ENCODE data around the gene ZSWIM8.
"Not testable (repeated sequence)": the region's sequence is repeated elsewhere in the genome, so short reads cannot be mapped to it uniquely, and the experiment has no call there.

Gene ZSWIM8

DNA sequence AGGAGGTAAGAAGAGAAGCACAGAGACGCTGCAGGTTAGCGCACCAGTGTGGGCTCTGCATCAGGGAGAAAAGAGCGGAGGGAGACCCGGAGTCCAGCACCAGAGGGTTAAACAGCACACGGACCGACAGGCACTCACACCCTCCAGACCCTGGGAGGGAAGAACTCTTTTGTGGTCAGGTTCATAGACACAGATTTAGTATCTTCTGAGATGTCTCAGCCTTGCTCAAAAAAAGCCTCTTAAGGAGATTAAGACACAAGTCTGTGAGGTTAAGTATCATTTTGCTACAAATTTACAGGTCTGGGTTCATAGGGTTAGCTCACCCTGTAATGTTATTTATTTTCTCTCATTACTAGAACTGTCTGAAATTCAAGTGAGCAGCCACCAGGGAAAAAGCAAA is 42.8 kb downstream of the ZSWIM8 start:
- Histone ChIP-seq H3K4me3 (ENCODE audit: control insufficient read depth in 1 of 7, extremely low read depth in 1 of 7, insufficient read depth in 4 of 7, low read depth in 2 of 7, low read length in 6 of 7) (no peak overlapping the region), H3K27me3 (replicated peaks in 2 of 5; ENCODE audit: control insufficient read depth in 4 of 5, insufficient read depth in 5 of 5, low read length in 4 of 5) (no peaks in the 10 kb centered on the region), H3K27ac (ENCODE audit: insufficient read depth in 1 of 2, low read depth in 1 of 2, low read length in 2 of 2, poor library complexity in 1 of 2, severe bottlenecking in 2 of 2) (no peak overlapping the region), H3K9me3 (ENCODE audit: control extremely low read depth in 1 of 5, control insufficient read depth in 4 of 5, insufficient read depth in 2 of 5, low read depth in 1 of 5, low read length in 4 of 5) (no peaks in the 10 kb centered on the region), H3K4me1 (ENCODE audit: control extremely low read depth in 1 of 4, control insufficient read depth in 4 of 4, insufficient read depth in 4 of 4, low read length in 3 of 4) (no peaks in the 10 kb centered on the region), H3K36me3 (ENCODE audit: control insufficient read depth in 4 of 4, insufficient read depth in 4 of 4, low read length in 3 of 4) (peaks cover 21 to 69% (median 54%) of the 10 kb centered on the region in 4 experiments)
- CTCF ChIA-PET: interaction anchor here (0.7 to 1.0 kb wide), 3 partner anchors 10 to 51 kb away, joined by 3 read pairs; no protein-coding TSS in a partner anchor
- POLR2A ChIA-PET: no interaction called here
- 98% methylated on average over 6 of the region's 6 CpGs for WGBS (ENCODE audit: insufficient coverage)
- no peak for DNase-seq

DNA sequence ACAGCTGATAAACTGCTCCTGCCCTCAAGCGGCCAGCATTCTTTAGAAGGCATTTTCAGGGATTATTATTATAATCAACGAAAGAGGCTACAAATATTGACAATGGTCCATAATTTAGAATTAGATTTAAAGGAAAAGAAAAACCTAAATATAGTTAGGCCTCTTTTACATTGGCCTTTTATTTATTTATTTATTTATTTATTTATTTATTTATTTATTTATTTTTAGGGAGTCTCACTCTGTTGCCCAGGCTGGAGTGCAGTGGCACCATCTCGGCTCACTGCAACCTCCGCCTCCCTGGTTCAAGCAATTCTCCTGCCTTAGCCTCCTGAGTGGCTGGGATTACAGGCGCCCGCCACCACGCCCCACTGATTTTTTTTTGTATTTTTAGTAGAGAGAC is 43.7 kb downstream of the ZSWIM8 start:
- POLR2A ChIA-PET; H3K9me3 ChIP-seq (ENCODE audit: control extremely low read depth in 1 of 5, control insufficient read depth in 4 of 5, insufficient read depth in 2 of 5, low read depth in 1 of 5, low read length in 4 of 5); DNase-seq; H3K4me3 ChIP-seq (ENCODE audit: control insufficient read depth in 1 of 7, extremely low read depth in 1 of 7, insufficient read depth in 4 of 7, low read depth in 2 of 7, low read length in 6 of 7); H3K27ac ChIP-seq (ENCODE audit: insufficient read depth in 1 of 2, low read depth in 1 of 2, low read length in 2 of 2, poor library complexity in 1 of 2, severe bottlenecking in 2 of 2); H3K4me1 ChIP-seq (ENCODE audit: control extremely low read depth in 1 of 4, control insufficient read depth in 4 of 4, insufficient read depth in 4 of 4, low read length in 3 of 4); H3K27me3 ChIP-seq (replicated peaks in 2 of 5; ENCODE audit: control insufficient read depth in 4 of 5, insufficient read depth in 5 of 5, low read length in 4 of 5): not testable (repeated sequence)
- peaks cover 17 to 65% (median 46%) of the 10 kb centered on the region in 4 experiments for H3K36me3 ChIP-seq (ENCODE audit: control insufficient read depth in 4 of 4, insufficient read depth in 4 of 4, low read length in 3 of 4)
- 81% methylated on average over 4 of the region's 7 CpGs for WGBS (ENCODE audit: insufficient coverage)
- CTCF ChIA-PET: interaction anchor here (0.7 kb wide), 1 partner anchor 50 kb away, joined by 3 read pairs; no protein-coding TSS in a partner anchor

DNA sequence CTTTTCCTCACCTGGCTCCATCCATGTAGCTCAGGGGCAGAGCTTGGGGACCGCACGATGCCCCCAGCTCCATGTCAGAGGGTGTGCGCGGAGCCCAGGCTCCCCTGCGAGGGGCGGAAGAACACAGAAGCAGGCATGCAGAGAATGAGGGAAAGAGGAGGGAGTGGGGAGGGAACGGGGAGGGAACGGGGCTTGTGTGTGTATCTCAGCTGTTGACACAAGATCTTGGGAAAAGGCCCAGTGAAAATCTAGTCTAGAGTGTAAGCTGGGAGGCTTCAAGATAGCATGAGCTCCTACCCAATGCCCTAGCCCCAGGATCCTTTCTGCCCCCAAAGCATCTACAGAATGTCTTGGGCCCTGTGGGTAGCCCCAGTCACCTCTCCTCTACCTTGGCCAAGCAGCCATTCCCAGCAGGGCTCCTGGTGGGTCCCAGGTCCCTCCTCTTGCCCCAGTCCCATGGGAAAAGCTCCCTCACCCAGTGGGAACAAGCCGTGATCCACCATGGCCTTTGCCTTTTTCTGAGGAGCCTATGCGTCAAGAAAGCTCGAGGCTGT is 51.1 kb downstream of the ZSWIM8 start:
- no peak overlapping the region for H3K4me3 ChIP-seq (ENCODE audit: control insufficient read depth in 1 of 7, extremely low read depth in 1 of 7, insufficient read depth in 4 of 7, low read depth in 2 of 7, low read length in 6 of 7)
- ChIA-PET CTCF (interaction anchor here (1.7 to 18.8 kb wide), 3 partner anchors 11 to 104 kb away, joined by 6 to 452 read pairs (median 28); partner anchors contain the start of gene CAMK2G), POLR2A (no interaction called here)
- DNase-seq: no peak
- no peaks in the 10 kb centered on the region for H3K4me1 ChIP-seq (ENCODE audit: control extremely low read depth in 1 of 4, control insufficient read depth in 4 of 4, insufficient read depth in 4 of 4, low read length in 3 of 4)
- WGBS (ENCODE audit: insufficient coverage): 99% methylated on average over 11 of the region's 11 CpGs
- no peak overlapping the region for H3K27ac ChIP-seq (ENCODE audit: insufficient read depth in 1 of 2, low read depth in 1 of 2, low read length in 2 of 2, poor library complexity in 1 of 2, severe bottlenecking in 2 of 2)
- H3K27me3 ChIP-seq (replicated peaks in 2 of 5; ENCODE audit: control insufficient read depth in 4 of 5, insufficient read depth in 5 of 5, low read length in 4 of 5): no peaks in the 10 kb centered on the region
- no peaks in the 10 kb centered on the region for H3K9me3 ChIP-seq (ENCODE audit: control extremely low read depth in 1 of 5, control insufficient read depth in 4 of 5, insufficient read depth in 2 of 5, low read depth in 1 of 5, low read length in 4 of 5)
- H3K36me3 ChIP-seq (ENCODE audit: control insufficient read depth in 4 of 4, insufficient read depth in 4 of 4, low read length in 3 of 4): peaks cover 13 to 72% (median 54%) of the 10 kb centered on the region in 4 experiments

DNA sequence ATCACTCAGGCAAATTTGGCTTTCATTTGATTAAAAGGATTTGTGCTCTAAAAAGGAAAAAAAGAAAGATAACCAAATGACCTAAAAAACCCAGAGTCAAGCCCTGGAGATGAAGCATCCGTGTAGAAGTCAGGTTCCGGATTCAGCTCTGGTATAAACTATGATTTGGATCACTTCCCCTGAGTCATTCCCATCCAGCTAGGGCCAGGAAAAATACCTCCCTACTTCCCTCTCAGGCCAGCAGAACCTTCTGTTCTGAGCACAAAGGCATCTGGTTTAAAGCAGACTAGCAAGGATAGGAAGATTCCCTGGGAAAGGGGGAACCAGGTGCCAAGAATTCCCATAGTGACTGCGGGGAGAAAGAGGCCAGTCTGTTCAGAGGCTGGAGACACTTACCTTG is 51.7 kb downstream of the ZSWIM8 start:
- POLR2A ChIA-PET: no interaction called here
- peaks cover 15 to 78% (median 60%) of the 10 kb centered on the region in 4 experiments for H3K36me3 ChIP-seq (ENCODE audit: control insufficient read depth in 4 of 4, insufficient read depth in 4 of 4, low read length in 3 of 4)

DNA sequence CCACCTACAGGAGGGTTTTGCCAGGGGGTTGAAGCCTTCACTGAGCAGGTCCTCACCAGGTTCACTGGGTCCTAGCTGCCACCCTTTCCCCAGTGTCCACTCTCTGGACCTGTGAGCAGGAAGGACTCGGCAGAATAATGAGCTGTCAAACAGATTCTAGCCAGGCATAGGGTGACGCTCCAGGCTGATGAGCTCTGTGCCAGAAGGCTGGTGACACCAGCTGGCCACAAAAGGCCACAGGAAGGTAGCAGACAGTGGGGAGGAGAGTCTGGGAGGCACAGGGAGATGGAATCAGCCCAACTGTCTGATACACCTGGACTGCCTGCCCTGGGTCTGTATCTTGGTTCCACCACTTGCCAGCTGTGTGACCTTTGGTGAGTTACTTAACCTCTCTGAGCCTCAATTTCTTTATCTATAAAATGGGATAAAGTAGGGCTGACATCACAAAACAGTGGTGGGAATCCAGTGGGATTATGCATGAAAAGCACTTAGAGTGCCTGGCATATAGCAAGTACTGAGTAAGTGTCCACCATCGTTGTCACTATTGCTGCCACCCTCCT is 52.7 kb downstream of the ZSWIM8 start:
- no peak for DNase-seq
- Histone ChIP-seq H3K27ac (ENCODE audit: insufficient read depth in 1 of 2, low read depth in 1 of 2, low read length in 2 of 2, poor library complexity in 1 of 2, severe bottlenecking in 2 of 2) (peak overlapping the region in 1 of 2 experiments; percentile 2), H3K4me3 (ENCODE audit: control insufficient read depth in 1 of 7, extremely low read depth in 1 of 7, insufficient read depth in 4 of 7, low read depth in 2 of 7, low read length in 6 of 7) (no peak overlapping the region), H3K4me1 (ENCODE audit: control extremely low read depth in 1 of 4, control insufficient read depth in 4 of 4, insufficient read depth in 4 of 4, low read length in 3 of 4) (no peaks in the 10 kb centered on the region), H3K27me3 (replicated peaks in 2 of 5; ENCODE audit: control insufficient read depth in 4 of 5, insufficient read depth in 5 of 5, low read length in 4 of 5) (no peaks in the 10 kb centered on the region), H3K9me3 (ENCODE audit: control extremely low read depth in 1 of 5, control insufficient read depth in 4 of 5, insufficient read depth in 2 of 5, low read depth in 1 of 5, low read length in 4 of 5) (no peaks in the 10 kb centered on the region), H3K36me3 (ENCODE audit: control insufficient read depth in 4 of 4, insufficient read depth in 4 of 4, low read length in 3 of 4) (peaks cover 18 to 87% (median 67%) of the 10 kb centered on the region in 4 experiments)
- ChIA-PET CTCF (interaction anchor here (0.8 to 18.8 kb wide), 5 partner anchors 9 to 310 kb away, joined by 3 to 452 read pairs (median 3); partner anchors contain the start of gene CAMK2G), POLR2A (no interaction called here)
- WGBS (ENCODE audit: insufficient coverage): 95% methylated on average over 3 of the region's 3 CpGs

More for the DNA sequence above, 51.7 kb downstream of the ZSWIM8 start:
- DNase-seq: no peak
- Histone ChIP-seq H3K27ac (ENCODE audit: insufficient read depth in 1 of 2, low read depth in 1 of 2, low read length in 2 of 2, poor library complexity in 1 of 2, severe bottlenecking in 2 of 2) (no peak overlapping the region), H3K4me1 (ENCODE audit: control extremely low read depth in 1 of 4, control insufficient read depth in 4 of 4, insufficient read depth in 4 of 4, low read length in 3 of 4) (no peaks in the 10 kb centered on the region), H3K9me3 (ENCODE audit: control extremely low read depth in 1 of 5, control insufficient read depth in 4 of 5, insufficient read depth in 2 of 5, low read depth in 1 of 5, low read length in 4 of 5) (no peaks in the 10 kb centered on the region), H3K4me3 (ENCODE audit: control insufficient read depth in 1 of 7, extremely low read depth in 1 of 7, insufficient read depth in 4 of 7, low read depth in 2 of 7, low read length in 6 of 7) (no peak overlapping the region), H3K27me3 (replicated peaks in 2 of 5; ENCODE audit: control insufficient read depth in 4 of 5, insufficient read depth in 5 of 5, low read length in 4 of 5) (no peaks in the 10 kb centered on the region)
- CTCF ChIA-PET: interaction anchor here (1.7 to 18.8 kb wide), 3 partner anchors 10 to 104 kb away, joined by 6 to 452 read pairs (median 28); partner anchors contain the start of gene CAMK2G
- WGBS (ENCODE audit: insufficient coverage): 100% methylated on average over 3 of the region's 3 CpGs

DNA sequence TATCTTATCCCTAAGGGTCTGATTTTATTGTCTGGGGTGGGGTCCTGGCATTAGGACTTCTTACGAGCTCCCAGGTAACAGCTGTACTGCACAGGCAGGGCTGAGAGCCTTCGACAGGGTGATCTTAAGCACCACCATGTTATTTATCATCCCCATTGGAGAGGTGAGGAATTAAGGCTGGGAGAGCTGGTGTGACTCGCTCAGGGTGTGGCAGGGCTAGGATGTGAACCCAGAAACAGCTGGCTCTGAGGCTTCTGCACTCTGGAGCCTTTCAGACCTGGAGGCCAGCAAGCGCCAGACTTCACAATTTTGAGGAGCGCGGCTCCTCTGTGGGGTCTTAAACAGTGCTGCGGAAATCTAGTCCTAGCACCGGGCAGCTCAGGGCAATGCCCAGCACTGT is 53.4 kb downstream of the ZSWIM8 start:
- Histone ChIP-seq H3K36me3 (ENCODE audit: control insufficient read depth in 4 of 4, insufficient read depth in 4 of 4, low read length in 3 of 4) (peaks cover 18 to 87% (median 74%) of the 10 kb centered on the region in 4 experiments), H3K27me3 (replicated peaks in 2 of 5; ENCODE audit: control insufficient read depth in 4 of 5, insufficient read depth in 5 of 5, low read length in 4 of 5) (no peaks in the 10 kb centered on the region), H3K27ac (ENCODE audit: insufficient read depth in 1 of 2, low read depth in 1 of 2, low read length in 2 of 2, poor library complexity in 1 of 2, severe bottlenecking in 2 of 2) (no peak overlapping the region), H3K4me3 (ENCODE audit: control insufficient read depth in 1 of 7, extremely low read depth in 1 of 7, insufficient read depth in 4 of 7, low read depth in 2 of 7, low read length in 6 of 7) (no peak overlapping the region), H3K4me1 (ENCODE audit: control extremely low read depth in 1 of 4, control insufficient read depth in 4 of 4, insufficient read depth in 4 of 4, low read length in 3 of 4) (no peaks in the 10 kb centered on the region), H3K9me3 (ENCODE audit: control extremely low read depth in 1 of 5, control insufficient read depth in 4 of 5, insufficient read depth in 2 of 5, low read depth in 1 of 5, low read length in 4 of 5) (no peaks in the 10 kb centered on the region)
- ChIA-PET POLR2A (no interaction called here), CTCF (interaction anchor here (1.1 to 18.8 kb wide), 4 partner anchors 8 to 309 kb away, joined by 3 to 452 read pairs (median 16); partner anchors contain the start of gene CAMK2G)
- DNase-seq: no peak
- WGBS (ENCODE audit: insufficient coverage): 98% methylated on average over 6 of the region's 8 CpGs

DNA sequence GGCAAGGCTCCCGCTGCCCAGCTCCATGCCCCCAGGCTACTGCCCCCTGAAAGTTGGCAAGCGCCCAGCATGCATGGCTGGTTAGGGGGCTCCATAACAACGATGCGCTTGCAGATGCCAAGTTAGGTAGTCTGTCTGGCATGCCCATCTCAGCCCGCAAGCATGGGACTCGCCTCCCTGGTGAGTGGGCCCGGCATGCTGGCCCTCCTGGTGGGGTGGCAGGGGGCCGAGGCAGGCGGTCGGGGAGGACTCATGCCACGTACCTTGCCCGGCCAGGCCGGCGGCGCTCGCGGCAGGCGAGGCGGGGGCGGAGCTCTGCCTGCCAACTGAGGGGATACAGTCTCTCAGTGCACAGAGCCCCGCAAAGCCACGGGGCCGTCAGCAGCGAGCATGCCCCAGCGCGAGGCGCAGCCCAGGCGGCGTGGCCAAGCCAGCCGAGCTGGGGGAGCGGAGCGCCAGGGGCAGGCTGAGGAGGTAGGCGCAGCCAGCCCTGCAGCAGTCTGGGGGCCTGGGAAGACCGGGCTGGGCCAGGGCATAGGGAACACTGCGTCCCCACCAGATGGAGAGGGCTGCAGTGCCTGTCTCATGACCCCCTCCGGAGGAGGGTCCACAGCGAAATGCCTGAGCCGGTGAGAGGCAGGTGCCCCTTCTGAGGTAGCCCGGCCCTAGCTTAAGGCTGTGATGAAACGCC is 54.0 kb downstream of the ZSWIM8 start:
- H3K36me3 ChIP-seq (ENCODE audit: control insufficient read depth in 4 of 4, insufficient read depth in 4 of 4, low read length in 3 of 4): peaks cover 19 to 90% (median 72%) of the 10 kb centered on the region in 4 experiments
- WGBS (ENCODE audit: insufficient coverage): 98% methylated on average over 37 of the region's 40 CpGs

More for the DNA sequence above, 54.0 kb downstream of the ZSWIM8 start:
- ChIA-PET CTCF (interaction anchor here (1.1 to 18.8 kb wide), 4 partner anchors 8 to 309 kb away, joined by 3 to 452 read pairs (median 16); partner anchors contain the start of gene CAMK2G), POLR2A (no interaction called here)
- H3K27me3 ChIP-seq (replicated peaks in 2 of 5; ENCODE audit: control insufficient read depth in 4 of 5, insufficient read depth in 5 of 5, low read length in 4 of 5): no peaks in the 10 kb centered on the region
- H3K4me1 ChIP-seq (ENCODE audit: control extremely low read depth in 1 of 4, control insufficient read depth in 4 of 4, insufficient read depth in 4 of 4, low read length in 3 of 4): no peaks in the 10 kb centered on the region
- H3K4me3 ChIP-seq (ENCODE audit: control insufficient read depth in 1 of 7, extremely low read depth in 1 of 7, insufficient read depth in 4 of 7, low read depth in 2 of 7, low read length in 6 of 7): no peak overlapping the region
- H3K27ac ChIP-seq (ENCODE audit: insufficient read depth in 1 of 2, low read depth in 1 of 2, low read length in 2 of 2, poor library complexity in 1 of 2, severe bottlenecking in 2 of 2): no peak overlapping the region
- no peak for DNase-seq
- H3K9me3 ChIP-seq (ENCODE audit: control extremely low read depth in 1 of 5, control insufficient read depth in 4 of 5, insufficient read depth in 2 of 5, low read depth in 1 of 5, low read length in 4 of 5): no peaks in the 10 kb centered on the region
